HepG2 (cell line): ENCODE results near the gene HPCAL4. TPM values are rescaled to one million over a fixed set of nuclear protein-coding genes. Genes with fewer than 3 reads are reported as not detected.

Experiments
- ATAC-seq: fragments of 200-7000 bp; cut with Tn5 transposase; 3 replicates; pipeline ENCODE4 v1.9.1; 2020; ENCODE audit warnings: mild to moderate bottlenecking, moderate library complexity
- BruUV-seq: library from RNA; stranded (reverse); fragments of 400-500 nt; replicated peaks from 2 replicates; lab custom pipeline; 2021; lab: Mats Ljungman, UMichigan
- CTCF ChIA-PET: fragments of 300-600 bp; formaldehyde crosslinking; extraction: SDS; loops from one replicate; lab custom pipeline; 2021; ENCODE audit warnings: low total read pairs, inconsistent platforms, low intra/inter-chr PET ratio; lab: Yijun Ruan, JAX
- POLR2A ChIA-PET: fragments of 350-600 bp; sonication (Branson Sonifier 250); formaldehyde crosslinking; loops from one replicate; lab custom pipeline; 2020; ENCODE audit warnings: antibody characterized with exemption, inconsistent platforms; lab: Yijun Ruan, JAX
- DNase-seq: peaks from one replicate; pipeline ENCODE4 v3.0.0-alpha.2; 2015; ENCODE audit warnings: low spot score
- FAIRE-seq: peaks from 3 replicates; lab custom pipeline; 2011; peaks lifted over from hg19 to GRCh38; lab: Jason Lieb, UNC
- H2AFZ ChIP-seq: one replicate; pipeline ENCODE4 v1.6.1; 2011; ENCODE audit warnings: low read length, inconsistent platforms
- H3K27ac ChIP-seq: fragments of 300-600 bp; 3 replicates; pipeline ENCODE4 v1.8.0; 2011; ENCODE audit warnings: mixed run types, mild to moderate bottlenecking, mixed read lengths, low read length, inconsistent platforms; ENCODE audit not compliant: insufficient read depth; ENCODE audit errors: extremely low read length
- H3K27me3 ChIP-seq, 2 experiments: fragments of 200-600 bp in 1 of 2; 2 replicates in 1 of 2; 3 replicates in 1 of 2; pipeline versions ENCODE4 v1.6.0 to v1.8.0; 2011; ENCODE audit warnings: low read length in 2 of 2, mild to moderate bottlenecking in 2 of 2, moderate library complexity in 2 of 2, inconsistent platforms in 1 of 2; ENCODE audit not compliant: insufficient read depth in 2 of 2, control insufficient read depth in 1 of 2
- H3K36me3 ChIP-seq, 2 experiments: fragments of 200-600 bp in 1 of 2; replicated peaks in 1 of 2; 2 replicates in 1 of 2; 3 replicates in 1 of 2; pipeline versions ENCODE4 v1.5.1 to v1.8.0; 2011; ENCODE audit warnings: low read length in 2 of 2, inconsistent platforms in 1 of 2; ENCODE audit not compliant: insufficient read depth in 2 of 2, control insufficient read depth in 1 of 2
- H3K4me1 ChIP-seq: 2 replicates; pipeline ENCODE4 v1.5.1; 2012; ENCODE audit warnings: low read length, inconsistent platforms; ENCODE audit not compliant: insufficient read depth
- H3K4me2 ChIP-seq: 2 replicates; pipeline ENCODE4 v1.6.0; 2011; ENCODE audit warnings: low read depth, low read length, inconsistent platforms
- H3K4me3 ChIP-seq, 3 experiments: fragments of 200-600 bp in 1 of 3; sonication (generic), shearing (Covaris generic) in 1 of 3; replicated peaks in 1 of 3; 2 replicates each; pipeline ENCODE4 v1.5.1; 2011 to 2016; ENCODE audit warnings: low read length in 3 of 3, inconsistent platforms in 2 of 3, low read depth in 2 of 3, mild to moderate bottlenecking in 2 of 3, control low read depth in 1 of 3, mixed read lengths in 1 of 3; ENCODE audit not compliant: insufficient read depth in 1 of 3
- H3K79me2 ChIP-seq: one replicate; pipeline ENCODE4 v1.6.1; 2011; ENCODE audit warnings: low read length, inconsistent platforms; ENCODE audit not compliant: insufficient read depth
- H3K9ac ChIP-seq: 2 replicates; pipeline ENCODE4 v1.6.0; 2011; ENCODE audit warnings: mild to moderate bottlenecking, low read depth, low read length, inconsistent platforms; ENCODE audit not compliant: insufficient read depth
- H3K9me3 ChIP-seq: 2 replicates; pipeline ENCODE4 v1.5.1; 2012; ENCODE audit warnings: mild to moderate bottlenecking, low read length
- H4K20me1 ChIP-seq: 2 replicates; pipeline ENCODE4 v1.6.0; 2011; ENCODE audit warnings: inconsistent platforms, mild to moderate bottlenecking, low read length, moderate library complexity; ENCODE audit not compliant: insufficient read depth
- CHD2 ChIP-seq: IDR thresholded peaks from 2 replicates; pipeline ENCODE4 v1.6.1; 2011; ENCODE audit warnings: low read depth, low read length, improper control_type of control experiment
- FOXM1 ChIP-seq: sonication (generic); formaldehyde crosslinking; IDR thresholded peaks from 2 replicates; pipeline ENCODE4 v1.5.0; 2020; ENCODE audit warnings: missing genetic modification reagents
- FOXP1 ChIP-seq, 2 experiments: fragments of 450-650 bp in 1 of 2; IDR thresholded peaks; 2 replicates each; pipeline ENCODE4 v1.6.1; 2017 to 2018; ENCODE audit warnings: antibody characterized with exemption in 1 of 2
- MIXL1 ChIP-seq: IDR thresholded peaks from 2 replicates; pipeline ENCODE4 v1.6.1; 2016
- SMAD9 ChIP-seq: sonication (generic); formaldehyde crosslinking; IDR thresholded peaks from 2 replicates; pipeline ENCODE4 v1.5.1; 2020; ENCODE audit warnings: mild to moderate bottlenecking, missing genetic modification reagents
- SOX13 ChIP-seq, 3 experiments: fragments of 450-650 bp in 1 of 3; sonication (generic) in 1 of 3; formaldehyde crosslinking in 1 of 3; IDR thresholded peaks in 2 of 3; conservative IDR thresholded peaks in 1 of 3; 2 replicates each; pipeline versions ENCODE4 v1.5.0 to v1.6.1; 2016 to 2020; ENCODE audit warnings: antibody characterized with exemption in 1 of 3, mild to moderate bottlenecking in 1 of 3, missing compliant biosample characterization in 1 of 3, missing genetic modification reagents in 1 of 3, moderate library complexity in 1 of 3
- SP2 ChIP-seq: sonication (generic); formaldehyde crosslinking; IDR thresholded peaks from 2 replicates; pipeline ENCODE4 v1.5.1; 2020; ENCODE audit warnings: mild to moderate bottlenecking, missing genetic modification reagents
- STAT5B ChIP-seq: sonication (generic); formaldehyde crosslinking; IDR thresholded peaks from 2 replicates; pipeline ENCODE4 v1.4.0; 2020; ENCODE audit warnings: missing genetic modification reagents
- SUZ12 ChIP-seq: fragments of 150-350 bp; IDR thresholded peaks from 2 replicates; pipeline ENCODE4 v1.6.1; 2014; ENCODE audit warnings: low read depth, low read length
- YEATS2 ChIP-seq: sonication (generic); formaldehyde crosslinking; IDR thresholded peaks from 2 replicates; pipeline ENCODE4 v1.4.0; 2020; ENCODE audit warnings: missing genetic modification reagents, borderline replicate concordance
- ZNF432 ChIP-seq: sonication (generic); formaldehyde crosslinking; IDR thresholded peaks from 2 replicates; pipeline ENCODE4 v1.5.0; 2020; ENCODE audit warnings: missing genetic modification reagents, mild to moderate bottlenecking, borderline replicate concordance
- ZNF777 ChIP-seq: sonication (generic); formaldehyde crosslinking; IDR thresholded peaks from 2 replicates; pipeline ENCODE4 v1.4.0; 2020; ENCODE audit warnings: missing genetic modification reagents
- WGBS: methylation state at CpG from one replicate; pipeline ENCODE4 v1.1.6; 2017; ENCODE audit warnings: low lambda C conversion rate; 5-methylcytosine and 5-hydroxymethylcytosine counted together
- in situ Hi-C: cut with HindIII; loops from 2 replicates; pipeline ENCODE4 v1.10.0; 2017; ENCODE audit warnings: low pct_unique_long_range_greater_than_20kb; ENCODE audit not compliant: extremely low pct_ligation_motif_present
- intact Hi-C: fragments of 100-400 bp; cut with micrococcal nuclease; formaldehyde crosslinking; loops from one replicate; pipeline ENCODE4 v1.10.0; 2022; ENCODE audit not compliant: unreplicated experiment
- polyA plus RNA-seq, 8 experiments: library from polyadenylated mRNA; depleted of rRNA in 3 of 8; stranded (reverse) in 7 of 8; unstranded in 1 of 8; fragments of >200 nt; fragmentation: Illumina TruSeq in 4 of 8; extraction: Trizol in 4 of 8; gene quantifications; 2 replicates each; pipeline versions ENCODE4 v1.2.1 to v1.2.3, GENCODE V29; 2011 to 2016; ENCODE audit warnings: low read depth in 4 of 8, missing spikeins in 1 of 8, mixed read lengths in 1 of 8; ENCODE audit not compliant: insufficient read depth in 1 of 8
- total RNA-seq, 5 experiments: library from RNA; depleted of rRNA; stranded (reverse); fragments of >200 nt; fragmentation: Illumina TruSeq; extraction: Trizol; gene quantifications; 2 replicates each; pipeline ENCODE4 v1.2.3, GENCODE V29; 2016; ENCODE audit warnings: low read depth in 1 of 5
- TF ChIP-seq, protein P1 (sequence below): fragments of 450-650 bp; IDR thresholded peaks from 2 replicates; pipeline ENCODE4 v1.6.1; 2017; ENCODE audit warnings: mild to moderate bottlenecking
- TF ChIP-seq, protein P2 (sequence below): sonication (generic); formaldehyde crosslinking; conservative IDR thresholded peaks from 2 replicates; pipeline ENCODE4 v1.4.0; 2020; ENCODE audit warnings: missing genetic modification reagents
- TF ChIP-seq, protein P3 (sequence below): sonication (generic); formaldehyde crosslinking; IDR thresholded peaks from 2 replicates; pipeline ENCODE4 v1.4.0; 2020; ENCODE audit warnings: missing genetic modification reagents, borderline replicate concordance

HPCAL4 gene
- total and polyA plus RNA-seq, 2 of the 13 experiments (the other 11 are each of a cell fraction or from before 2014, with no cell fraction given) = not detected

DNA sequence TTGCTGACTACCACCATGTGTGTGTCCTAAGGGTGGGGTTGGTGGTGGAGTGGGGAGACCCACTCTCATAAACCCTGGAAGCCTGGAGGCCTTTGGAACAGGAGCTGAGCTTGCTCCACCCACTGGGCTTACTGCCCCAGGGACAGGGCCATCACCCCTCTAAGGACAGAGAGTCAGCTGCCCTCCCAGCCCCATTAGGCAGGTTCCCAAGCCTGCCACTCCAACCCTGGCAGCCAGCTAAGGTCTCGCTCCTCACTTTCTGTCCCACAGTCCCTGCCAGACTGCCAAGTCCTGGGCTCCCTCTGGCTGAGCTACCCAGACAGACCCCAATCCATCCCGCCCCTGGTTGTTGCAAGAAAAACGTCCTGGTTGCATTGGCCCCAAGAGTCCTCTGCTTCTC lies 23.1 kb downstream of the HPCAL4 start:
- Histone ChIP-seq H4K20me1 (no peaks in the 10 kb centered on the region), H2AFZ (no peak overlapping the region), H3K79me2 (no peaks in the 10 kb centered on the region), H3K4me3 (no peak overlapping the region), H3K36me3 (no peaks in the 10 kb centered on the region), H3K4me1 (peaks cover 8% of the 10 kb centered on the region; the same call in 1 of the 2 replicates), H3K4me2 (no peak overlapping the region), H3K9me3 (no peaks in the 10 kb centered on the region), H3K27me3 (peaks cover 5 to 67% of the 10 kb centered on the region in 2 experiments; a peak in 4 of 5 replicates), H3K27ac (no peak overlapping the region), H3K9ac (no peak overlapping the region)
- DNase-seq (no peak), FAIRE-seq (no peak), ATAC-seq (no peak)
- intact Hi-C loops (no loop called here), in situ Hi-C loops (no loop called here)
- ChIA-PET POLR2A (no interaction called here), CTCF (no interaction called here)
- 20% methylated on average over 1 of the region's 3 CpGs for WGBS
- BruUV-seq = no TSS peak
- TF ChIP-seq STAT5B (CRISPR knock-in tag) (no peak), SUZ12 (no peak), ZNF777 (CRISPR knock-in tag) (no peak), SMAD9 (CRISPR knock-in tag) (no peak), SP2 (no peak), SOX13 (IDR thresholded peaks at IDR 0.05) (no peak), SOX13 (CRISPR knock-in tag; conservative IDR thresholded peaks at IDR 0.05 in 1 of 2, IDR thresholded peaks at IDR 0.05 in 1 of 2) (no peak), FOXP1 (IDR thresholded peaks at IDR 0.05) (no peak), FOXP1 (CRISPR knock-in tag; IDR thresholded peaks at IDR 0.05) (no peak), FOXM1 (no peak), MIXL1 (CRISPR knock-in tag) (no peak), YEATS2 (CRISPR knock-in tag) (no peak), CHD2 (no peak), ZNF432 (no peak)
- TF ChIP-seq, protein P1, sequence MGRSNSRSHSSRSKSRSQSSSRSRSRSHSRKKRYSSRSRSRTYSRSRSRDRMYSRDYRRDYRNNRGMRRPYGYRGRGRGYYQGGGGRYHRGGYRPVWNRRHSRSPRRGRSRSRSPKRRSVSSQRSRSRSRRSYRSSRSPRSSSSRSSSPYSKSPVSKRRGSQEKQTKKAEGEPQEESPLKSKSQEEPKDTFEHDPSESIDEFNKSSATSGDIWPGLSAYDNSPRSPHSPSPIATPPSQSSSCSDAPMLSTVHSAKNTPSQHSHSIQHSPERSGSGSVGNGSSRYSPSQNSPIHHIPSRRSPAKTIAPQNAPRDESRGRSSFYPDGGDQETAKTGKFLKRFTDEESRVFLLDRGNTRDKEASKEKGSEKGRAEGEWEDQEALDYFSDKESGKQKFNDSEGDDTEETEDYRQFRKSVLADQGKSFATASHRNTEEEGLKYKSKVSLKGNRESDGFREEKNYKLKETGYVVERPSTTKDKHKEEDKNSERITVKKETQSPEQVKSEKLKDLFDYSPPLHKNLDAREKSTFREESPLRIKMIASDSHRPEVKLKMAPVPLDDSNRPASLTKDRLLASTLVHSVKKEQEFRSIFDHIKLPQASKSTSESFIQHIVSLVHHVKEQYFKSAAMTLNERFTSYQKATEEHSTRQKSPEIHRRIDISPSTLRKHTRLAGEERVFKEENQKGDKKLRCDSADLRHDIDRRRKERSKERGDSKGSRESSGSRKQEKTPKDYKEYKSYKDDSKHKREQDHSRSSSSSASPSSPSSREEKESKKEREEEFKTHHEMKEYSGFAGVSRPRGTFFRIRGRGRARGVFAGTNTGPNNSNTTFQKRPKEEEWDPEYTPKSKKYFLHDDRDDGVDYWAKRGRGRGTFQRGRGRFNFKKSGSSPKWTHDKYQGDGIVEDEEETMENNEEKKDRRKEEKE = no peak
- TF ChIP-seq, protein P2, sequence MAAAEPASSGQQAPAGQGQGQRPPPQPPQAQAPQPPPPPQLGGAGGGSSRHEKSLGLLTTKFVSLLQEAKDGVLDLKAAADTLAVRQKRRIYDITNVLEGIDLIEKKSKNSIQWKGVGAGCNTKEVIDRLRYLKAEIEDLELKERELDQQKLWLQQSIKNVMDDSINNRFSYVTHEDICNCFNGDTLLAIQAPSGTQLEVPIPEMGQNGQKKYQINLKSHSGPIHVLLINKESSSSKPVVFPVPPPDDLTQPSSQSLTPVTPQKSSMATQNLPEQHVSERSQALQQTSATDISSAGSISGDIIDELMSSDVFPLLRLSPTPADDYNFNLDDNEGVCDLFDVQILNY (CRISPR knock-in tag) = no peak
- TF ChIP-seq, protein P3, sequence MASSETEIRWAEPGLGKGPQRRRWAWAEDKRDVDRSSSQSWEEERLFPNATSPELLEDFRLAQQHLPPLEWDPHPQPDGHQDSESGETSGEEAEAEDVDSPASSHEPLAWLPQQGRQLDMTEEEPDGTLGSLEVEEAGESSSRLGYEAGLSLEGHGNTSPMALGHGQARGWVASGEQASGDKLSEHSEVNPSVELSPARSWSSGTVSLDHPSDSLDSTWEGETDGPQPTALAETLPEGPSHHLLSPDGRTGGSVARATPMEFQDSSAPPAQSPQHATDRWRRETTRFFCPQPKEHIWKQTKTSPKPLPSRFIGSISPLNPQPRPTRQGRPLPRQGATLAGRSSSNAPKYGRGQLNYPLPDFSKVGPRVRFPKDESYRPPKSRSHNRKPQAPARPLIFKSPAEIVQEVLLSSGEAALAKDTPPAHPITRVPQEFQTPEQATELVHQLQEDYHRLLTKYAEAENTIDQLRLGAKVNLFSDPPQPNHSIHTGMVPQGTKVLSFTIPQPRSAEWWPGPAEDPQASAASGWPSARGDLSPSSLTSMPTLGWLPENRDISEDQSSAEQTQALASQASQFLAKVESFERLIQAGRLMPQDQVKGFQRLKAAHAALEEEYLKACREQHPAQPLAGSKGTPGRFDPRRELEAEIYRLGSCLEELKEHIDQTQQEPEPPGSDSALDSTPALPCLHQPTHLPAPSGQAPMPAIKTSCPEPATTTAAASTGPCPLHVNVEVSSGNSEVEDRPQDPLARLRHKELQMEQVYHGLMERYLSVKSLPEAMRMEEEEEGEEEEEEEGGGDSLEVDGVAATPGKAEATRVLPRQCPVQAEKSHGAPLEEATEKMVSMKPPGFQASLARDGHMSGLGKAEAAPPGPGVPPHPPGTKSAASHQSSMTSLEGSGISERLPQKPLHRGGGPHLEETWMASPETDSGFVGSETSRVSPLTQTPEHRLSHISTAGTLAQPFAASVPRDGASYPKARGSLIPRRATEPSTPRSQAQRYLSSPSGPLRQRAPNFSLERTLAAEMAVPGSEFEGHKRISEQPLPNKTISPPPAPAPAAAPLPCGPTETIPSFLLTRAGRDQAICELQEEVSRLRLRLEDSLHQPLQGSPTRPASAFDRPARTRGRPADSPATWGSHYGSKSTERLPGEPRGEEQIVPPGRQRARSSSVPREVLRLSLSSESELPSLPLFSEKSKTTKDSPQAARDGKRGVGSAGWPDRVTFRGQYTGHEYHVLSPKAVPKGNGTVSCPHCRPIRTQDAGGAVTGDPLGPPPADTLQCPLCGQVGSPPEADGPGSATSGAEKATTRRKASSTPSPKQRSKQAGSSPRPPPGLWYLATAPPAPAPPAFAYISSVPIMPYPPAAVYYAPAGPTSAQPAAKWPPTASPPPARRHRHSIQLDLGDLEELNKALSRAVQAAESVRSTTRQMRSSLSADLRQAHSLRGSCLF (CRISPR knock-in tag) = no peak
